ENCODE results near the gene PHKA2.

- TF ChIP-seq CTCF (IDR thresholded peaks at IDR 0.05) = no peak
- no peak for TF ChIP-seq POLR2A (IDR thresholded peaks at IDR 0.05)
Measured at GRCh38 chrX:19019996-19020395, 36.1 kb upstream of the PHKA2 start.
